GM18873 (cell line): ENCODE measurements around the gene CCL25.

Experiments used
- ATAC-seq: cut with Tn5 transposase; IDR thresholded peaks from one replicate; pipeline ENCODE4 v1.9.1; 2021; ENCODE audit warnings: mild to moderate bottlenecking, moderate library complexity, moderate number of reproducible peaks; ENCODE audit not compliant: unreplicated experiment, low FRiP score

CCL25 gene

GRCh38 chr19:8044018-8044417 lies 8.5 kb upstream of the CCL25 start:
- ATAC-seq = no peak

DNA sequence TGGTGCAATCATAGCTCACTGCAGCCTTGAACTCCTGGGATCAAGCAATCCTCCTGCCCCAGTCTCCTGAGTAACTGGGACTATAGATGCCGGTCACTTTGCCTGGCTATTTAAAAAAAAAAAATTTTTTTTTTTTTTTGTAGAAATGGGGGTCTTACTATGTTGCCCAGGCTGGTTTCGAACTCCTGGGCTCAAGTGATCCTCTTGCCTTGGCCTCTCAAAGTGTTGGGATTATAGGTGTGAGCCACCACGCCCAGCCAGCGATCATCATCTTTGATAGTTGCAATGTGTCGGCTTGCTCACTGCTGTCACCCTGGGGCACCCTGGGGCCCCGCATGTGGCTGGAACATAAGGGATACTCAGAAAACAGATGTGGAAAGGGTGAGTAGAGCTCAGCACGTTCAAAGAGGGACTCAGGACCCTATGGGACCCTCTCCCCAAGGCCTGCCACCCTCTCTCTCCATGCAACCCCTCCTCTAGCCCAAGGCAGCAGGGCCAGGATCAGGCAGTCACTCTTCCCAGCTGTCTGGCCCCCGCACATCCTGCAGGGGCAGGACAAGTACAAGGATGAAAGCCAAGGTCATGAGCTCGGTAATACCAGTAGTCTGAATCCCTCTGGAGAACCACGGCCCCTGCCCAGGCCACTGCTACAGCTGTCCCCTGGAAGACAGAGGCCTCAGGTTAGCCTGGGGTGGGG lies 6.5 kb upstream of the CCL25 start:
- no peak for ATAC-seq

GRCh38 chr19:8046569-8047165 lies 5.9 kb upstream of the CCL25 start:
- no peak for ATAC-seq

- ATAC-seq = peak; percentile 68
Observed at GRCh38 chr19:8050274-8051096, 2.1 kb upstream of the CCL25 start.

- no peak for ATAC-seq
Observed at GRCh38 chr19:8054169-8054568, 1.6 kb downstream of the CCL25 start.

- ATAC-seq = no peak
Observed at GRCh38 chr19:8056533-8056932, 4.0 kb downstream of the CCL25 start.

- no peak for ATAC-seq
Observed at GRCh38 chr19:8057545-8058270, 5.1 kb downstream of the CCL25 start.

DNA sequence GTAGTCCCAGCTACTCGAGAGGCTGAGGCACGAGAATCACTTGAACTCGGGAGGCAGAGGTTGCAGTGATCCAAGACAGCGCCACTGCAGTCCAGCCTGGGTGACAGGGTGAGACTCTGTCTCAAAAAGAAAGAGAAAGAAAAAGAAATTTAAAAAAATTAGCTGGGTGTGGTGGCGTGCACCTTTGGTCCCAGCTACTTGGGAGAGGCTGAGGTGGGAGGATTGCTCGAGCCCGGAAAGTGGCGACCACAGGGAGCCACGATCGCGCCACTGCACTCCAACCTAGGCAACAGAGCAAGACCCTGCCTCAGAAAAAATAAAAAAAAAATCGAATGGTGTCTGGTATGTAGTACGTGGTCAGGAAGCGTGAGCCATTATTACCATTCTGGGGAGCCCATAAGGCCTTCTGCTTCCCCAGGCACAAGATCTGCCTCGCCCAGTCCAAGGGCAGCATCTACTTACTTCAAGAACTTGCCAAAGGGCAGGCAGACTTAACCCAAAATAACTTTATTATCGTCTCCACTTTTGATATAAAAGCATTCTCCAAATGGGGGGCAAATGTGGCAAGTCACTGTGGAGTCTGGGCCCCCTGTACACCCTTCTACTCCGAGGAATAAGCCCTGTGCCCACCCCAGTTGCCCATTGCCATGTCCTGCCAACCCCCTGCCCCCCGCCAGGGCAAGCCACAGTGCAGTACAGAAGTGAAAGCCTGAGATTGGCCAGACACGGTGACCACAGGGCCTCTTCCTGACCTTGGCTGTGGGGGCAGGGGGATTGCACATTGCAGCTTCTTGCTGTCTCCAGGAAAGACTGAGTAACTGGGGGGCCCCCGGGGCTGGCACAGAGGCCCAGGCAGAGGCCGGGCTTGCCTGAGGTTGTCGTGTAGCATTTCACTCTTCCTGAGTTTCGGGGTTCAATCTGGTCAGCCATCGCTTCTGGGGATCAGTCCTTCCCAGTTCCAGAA lies 12.6 kb downstream of the CCL25 start:
- ATAC-seq = no peak

- no peak for ATAC-seq
Observed at GRCh38 chr19:8065875-8066261, 13.3 kb downstream of the CCL25 start.

GRCh38 chr19:8069096-8069973 lies 16.8 kb downstream of the CCL25 start:
- no peak for ATAC-seq

GRCh38 chr19:8071912-8072311 lies 19.4 kb downstream of the CCL25 start:
- no peak for ATAC-seq

DNA sequence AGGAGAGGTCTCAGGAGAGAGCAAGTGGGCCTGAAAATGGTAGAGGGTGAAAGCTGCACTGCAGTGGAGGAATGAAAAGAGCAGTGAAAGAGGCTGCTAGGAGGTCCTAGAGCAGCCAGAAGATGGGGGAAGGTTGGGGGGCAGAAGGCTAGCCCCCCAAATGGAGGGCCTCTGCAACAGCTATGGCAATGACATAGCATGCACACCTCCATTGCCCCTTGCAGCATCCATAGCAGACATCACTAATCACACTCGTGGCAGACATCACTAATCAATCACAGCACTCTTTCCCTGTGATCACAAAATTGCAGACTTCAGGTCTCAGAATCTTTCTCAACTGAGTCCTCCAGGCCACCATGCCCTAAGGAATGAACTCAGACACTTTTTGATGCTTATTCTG lies 21.9 kb downstream of the CCL25 start:
- ATAC-seq = no peak

- ATAC-seq = no peak
Observed at GRCh38 chr19:8075158-8076074, 22.9 kb downstream of the CCL25 start.

DNA sequence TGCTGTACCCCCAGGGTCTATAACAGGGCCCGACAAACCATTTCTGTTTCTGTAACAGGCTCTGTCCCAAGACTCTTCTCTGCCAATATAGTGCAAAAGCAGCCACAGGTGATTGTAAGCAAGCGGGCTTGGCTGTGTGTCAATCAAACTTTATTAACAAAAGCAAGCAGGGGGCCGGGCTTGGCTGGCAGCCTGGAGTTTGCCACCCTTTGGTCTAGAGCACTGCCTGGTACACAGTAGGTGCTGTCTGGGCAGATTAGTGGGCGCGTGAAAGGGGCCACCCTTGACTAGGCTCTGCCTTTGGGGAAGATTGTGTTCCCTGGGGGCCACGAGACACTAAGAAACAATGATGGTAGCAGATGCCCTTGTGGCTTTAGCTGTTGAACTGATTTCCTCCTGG lies 27.4 kb downstream of the CCL25 start:
- no peak for ATAC-seq

DNA sequence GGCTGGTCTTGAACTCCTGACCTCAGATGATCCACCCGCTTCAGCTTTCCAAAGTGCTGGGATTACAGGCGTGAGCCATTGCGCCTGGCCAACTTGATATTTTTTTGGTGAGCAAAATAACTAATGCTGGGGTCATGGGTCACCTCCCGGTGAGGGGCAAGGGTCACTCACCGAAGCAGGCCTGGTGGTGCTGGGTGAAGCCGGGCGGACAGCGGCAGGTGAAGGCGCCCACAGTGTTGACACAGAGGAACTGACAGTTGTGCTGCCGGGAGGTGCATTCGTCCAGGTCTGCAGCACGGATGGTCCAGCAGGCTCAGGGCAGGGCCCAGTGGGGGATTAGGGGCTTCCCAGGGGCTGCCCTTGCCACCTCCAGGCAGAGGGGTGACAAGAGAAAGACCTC lies 28.3 kb downstream of the CCL25 start:
- ATAC-seq = no peak

- no peak for ATAC-seq
Observed at GRCh38 chr19:8081569-8082550, 29.3 kb downstream of the CCL25 start.

DNA sequence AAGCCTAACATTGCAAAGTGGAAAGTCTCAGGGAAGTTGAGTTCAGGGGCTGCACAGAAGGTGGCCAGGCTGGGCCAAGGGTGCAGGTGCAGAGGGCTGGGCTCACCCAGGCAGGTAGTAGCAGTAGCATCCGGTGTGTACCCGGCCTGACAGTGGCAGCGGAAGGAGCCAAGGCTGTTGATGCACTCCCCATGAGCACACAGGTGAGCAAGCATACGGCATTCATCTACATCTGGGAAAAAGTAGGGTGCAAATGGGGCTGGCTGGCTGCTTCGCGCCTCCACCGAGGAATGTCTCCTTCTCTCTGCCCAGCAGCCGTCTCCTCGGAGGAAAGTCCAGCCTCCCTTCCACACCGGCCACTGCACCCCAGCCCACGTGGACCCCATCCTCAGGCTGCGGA lies 30.6 kb downstream of the CCL25 start:
- ATAC-seq = no peak
